GM19193 (cell line): Measurements from ENCODE around the gene TAF11L4.
"Not testable (repeated sequence)": the region's sequence is repeated elsewhere in the genome, so short reads cannot be mapped to it uniquely, and the experiment has no call there.

Experiments used
- POLR2A ChIP-seq: IDR thresholded peaks from 4 replicates; pipeline ENCODE4 v1.6.1; 2011; ENCODE audit not compliant: insufficient read depth, insufficient read length; ENCODE audit errors: extremely low read depth

Gene TAF11L4

DNA sequence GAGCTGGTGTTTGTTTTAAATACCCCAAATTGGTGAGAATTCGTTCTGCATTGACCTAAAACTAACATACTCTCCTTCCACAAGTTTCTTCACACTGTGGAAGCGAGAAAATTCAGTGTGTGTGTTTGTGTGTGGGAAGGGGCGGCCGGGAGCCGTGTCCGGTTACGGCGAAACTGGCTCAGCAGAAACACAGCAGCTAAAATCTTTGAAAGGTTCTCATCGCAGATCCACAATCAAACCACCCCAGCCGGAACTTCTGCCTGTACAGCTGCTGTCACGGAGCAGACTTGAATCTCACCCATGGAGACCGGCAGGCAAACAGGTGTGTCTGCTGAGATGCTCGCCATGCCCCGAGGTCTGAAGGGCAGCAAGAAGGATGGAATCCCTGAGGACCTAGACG is at the start of gene TAF11L4:
Gene TAF11L4, plus strand, starts transcription at position 301 of the 400 bp plus-strand sequence.
- not testable (repeated sequence) for TF ChIP-seq POLR2A

DNA sequence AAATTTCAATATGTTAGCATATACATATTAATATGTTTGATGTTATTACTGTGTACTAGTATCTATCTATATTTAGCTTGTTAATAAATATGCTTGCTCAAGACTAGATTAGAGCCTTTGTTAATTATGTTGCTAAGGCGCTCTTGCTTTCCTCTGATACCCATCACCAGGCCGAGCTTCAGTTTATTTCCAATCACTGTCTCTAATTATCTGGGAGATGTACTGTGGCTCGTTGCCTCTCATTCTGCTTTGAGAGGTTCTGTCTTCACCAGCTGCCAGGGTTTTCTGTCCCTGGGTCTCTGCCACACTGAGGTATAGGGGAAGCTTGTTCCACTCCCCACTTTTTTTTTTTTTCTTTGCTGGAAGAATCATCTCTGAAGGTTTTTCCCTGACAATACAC is 44.6 kb upstream of the TAF11L4 start:
- TF ChIP-seq POLR2A: no peak

DNA sequence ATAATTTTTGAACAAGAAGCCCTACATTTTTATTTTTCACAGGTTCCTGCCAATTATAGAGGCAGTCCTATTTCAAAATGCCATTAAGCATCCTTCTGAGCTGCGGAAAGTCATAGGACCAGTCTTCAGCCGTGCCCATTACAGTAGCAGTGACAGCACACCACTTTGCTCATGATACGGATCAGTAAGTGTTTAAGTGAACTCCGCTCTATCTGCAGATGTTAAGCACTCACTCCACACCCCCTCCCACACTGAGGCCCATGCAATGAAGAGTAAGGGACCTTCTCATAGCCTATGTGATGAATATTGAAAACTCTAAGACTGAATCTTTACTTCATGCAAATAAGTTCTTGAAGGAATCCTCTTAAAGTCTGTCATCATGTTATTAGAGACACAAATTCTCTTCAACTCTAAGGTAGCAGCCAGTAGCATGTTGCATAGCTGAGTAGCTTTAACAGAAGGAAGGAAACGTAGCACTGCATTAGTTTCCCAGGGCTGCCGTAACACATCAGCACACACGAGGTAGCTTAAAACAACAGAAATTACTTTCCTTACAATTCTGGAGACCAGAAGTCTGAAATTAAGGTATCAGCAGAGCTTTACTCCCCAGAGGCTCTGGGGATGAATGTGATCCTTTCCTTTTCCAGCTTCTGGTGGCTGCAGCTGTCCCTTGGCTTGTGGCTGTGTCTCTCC is 43.9 kb upstream of the TAF11L4 start:
- TF ChIP-seq POLR2A: no peak

DNA sequence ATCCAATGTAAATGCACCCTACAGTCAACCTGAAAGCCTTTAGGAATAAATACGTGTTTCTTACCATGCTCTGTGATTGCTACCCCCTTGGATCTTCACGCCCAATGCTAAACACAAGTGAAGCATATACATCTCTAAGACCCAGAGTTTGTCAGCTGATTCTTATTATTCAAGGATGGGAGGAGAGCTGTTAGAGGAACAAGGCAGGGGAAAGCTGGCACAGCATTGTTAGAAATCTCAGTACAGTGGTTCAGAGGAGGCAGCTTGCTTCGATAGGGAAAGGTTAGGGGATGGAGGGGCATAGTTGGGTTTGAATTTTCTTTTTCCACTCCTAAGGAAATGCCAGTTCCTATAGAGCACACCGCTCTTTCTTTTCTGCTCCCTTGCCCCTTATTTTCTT is 40.2 kb upstream of the TAF11L4 start:
- TF ChIP-seq POLR2A: no peak

DNA sequence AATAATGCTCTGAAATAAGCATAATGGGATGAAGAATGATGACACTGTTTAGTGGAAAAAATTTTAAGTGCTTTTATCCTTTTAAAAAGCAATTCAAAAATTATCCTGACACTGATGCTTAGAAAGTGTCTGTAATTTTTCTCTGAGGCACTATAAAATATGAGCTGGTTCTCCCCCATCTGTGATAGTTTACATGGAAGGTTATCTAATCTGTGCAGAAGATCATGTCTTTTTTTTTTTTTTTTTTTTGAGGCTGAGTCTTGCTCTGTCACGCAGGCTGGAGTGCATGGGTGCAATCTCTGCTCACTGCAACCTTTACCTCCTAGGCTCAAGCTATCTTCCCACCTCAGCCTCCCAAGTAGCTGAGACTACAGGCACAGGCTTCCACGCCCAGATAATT is 38.8 kb upstream of the TAF11L4 start:
- TF ChIP-seq POLR2A: no peak

DNA sequence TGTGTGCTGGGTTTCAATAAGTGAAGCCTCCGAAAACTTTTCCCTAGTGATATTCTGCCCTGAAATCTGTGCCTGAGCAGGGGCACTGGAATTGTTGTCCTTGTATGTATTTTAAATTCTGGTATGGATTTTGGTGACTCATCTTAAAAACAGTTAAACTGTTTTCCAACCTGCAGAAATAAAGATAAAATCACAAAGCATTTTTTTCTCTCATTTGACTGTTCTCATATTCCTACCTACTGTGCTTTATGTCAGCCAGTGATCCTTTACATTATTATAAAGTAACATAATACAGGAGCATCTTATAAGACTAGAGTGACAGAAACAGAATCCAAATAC is 34.5 kb upstream of the TAF11L4 start:
- TF ChIP-seq POLR2A: no peak

DNA sequence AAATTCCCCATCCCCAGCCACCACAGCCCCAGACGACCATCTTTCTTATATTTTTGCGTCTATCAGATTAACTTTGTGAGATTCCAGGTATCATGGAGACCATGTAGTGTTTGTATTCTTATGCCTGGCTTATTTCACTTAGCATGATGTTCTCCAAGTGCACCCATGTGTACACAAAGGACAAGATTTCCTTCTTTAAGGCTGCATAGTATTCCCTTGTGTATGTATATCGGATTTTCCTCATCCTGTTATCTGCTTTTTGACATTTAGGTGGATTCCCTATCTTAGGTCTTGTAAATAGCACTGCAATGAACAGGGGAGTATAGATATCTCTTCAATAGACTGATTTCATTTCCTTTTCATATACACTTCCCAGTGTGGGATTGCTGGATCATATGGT is 28.8 kb upstream of the TAF11L4 start:
- TF ChIP-seq POLR2A: no peak

DNA sequence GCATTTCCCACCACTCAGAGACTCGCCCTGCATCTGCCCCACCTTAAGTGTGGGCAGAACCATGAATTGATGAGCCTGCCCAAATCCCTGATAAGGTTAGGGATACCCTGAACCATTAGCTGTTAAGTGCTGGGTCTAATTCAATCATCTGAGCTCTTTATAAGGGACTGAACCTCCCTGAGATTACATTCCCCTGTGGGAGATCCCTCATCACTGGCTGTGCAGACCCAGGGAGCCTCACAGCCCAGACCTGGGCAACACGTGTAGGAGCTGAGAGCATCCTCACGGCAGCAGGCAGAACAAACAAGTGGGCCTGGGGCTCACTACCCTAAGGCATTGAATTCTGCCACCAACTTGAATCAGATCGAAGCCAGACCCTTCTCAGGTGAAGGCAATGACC is 24.2 kb upstream of the TAF11L4 start:
- no peak for TF ChIP-seq POLR2A

DNA sequence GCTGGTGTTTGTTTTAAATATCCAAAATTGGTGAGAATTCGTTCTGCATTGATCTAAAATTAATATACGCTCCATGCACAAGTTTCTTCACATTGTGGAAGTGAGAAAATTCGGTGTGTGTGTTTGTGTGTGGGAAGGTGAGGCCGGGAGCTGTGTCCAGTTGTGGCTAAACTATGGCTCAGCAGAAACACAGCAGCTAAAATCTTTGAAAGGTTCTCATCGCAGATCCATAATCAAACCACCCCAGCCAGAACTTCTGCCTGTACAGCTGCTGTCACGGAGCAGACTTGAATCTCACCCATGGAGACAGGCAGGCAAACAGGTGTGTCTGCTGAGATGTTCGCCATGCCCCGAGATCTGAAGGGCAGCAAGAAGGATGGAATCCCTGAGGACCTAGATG is 23.7 kb upstream of the TAF11L4 start, which contains the start of gene TAF11L2:
Gene TAF11L2, plus strand, starts transcription at position 301 of the 400 bp plus-strand sequence.
- TF ChIP-seq POLR2A: not testable (repeated sequence)

DNA sequence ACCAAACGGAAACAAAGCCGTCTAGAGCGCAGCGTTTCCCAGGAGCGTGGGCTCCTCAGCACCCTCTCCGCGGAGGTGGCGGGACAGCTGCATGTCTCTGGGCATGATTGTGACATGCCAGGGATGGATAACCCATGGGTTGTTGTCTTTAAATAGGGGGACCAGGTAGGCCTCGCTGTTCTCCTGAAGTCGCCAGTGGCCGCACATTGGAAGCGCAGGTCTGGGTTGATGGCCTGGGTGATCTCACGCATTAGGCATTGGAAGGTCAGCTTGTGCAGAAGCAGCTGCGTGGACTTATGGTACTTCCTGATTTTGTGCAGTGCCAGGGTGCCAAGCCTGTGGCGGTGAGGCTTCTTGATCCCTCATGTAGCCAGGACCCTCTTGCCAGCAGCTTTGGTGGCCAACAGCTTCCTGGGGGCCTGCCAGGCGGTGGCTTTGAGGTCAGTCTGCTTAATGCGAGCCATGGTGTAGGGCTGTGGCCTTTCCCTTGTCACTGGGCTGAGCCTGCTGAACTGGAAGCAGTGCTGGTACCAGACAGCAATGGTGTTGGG is 9.8 kb upstream of the TAF11L4 start:
- TF ChIP-seq POLR2A: no peak

DNA sequence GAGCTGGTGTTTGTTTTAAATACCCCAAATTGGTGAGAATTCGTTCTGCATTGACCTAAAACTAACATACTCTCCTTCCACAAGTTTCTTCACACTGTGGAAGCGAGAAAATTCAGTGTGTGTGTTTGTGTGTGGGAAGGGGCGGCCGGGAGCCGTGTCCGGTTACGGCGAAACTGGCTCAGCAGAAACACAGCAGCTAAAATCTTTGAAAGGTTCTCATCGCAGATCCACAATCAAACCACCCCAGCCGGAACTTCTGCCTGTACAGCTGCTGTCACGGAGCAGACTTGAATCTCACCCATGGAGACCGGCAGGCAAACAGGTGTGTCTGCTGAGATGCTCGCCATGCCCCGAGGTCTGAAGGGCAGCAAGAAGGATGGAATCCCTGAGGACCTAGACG is 3.5 kb upstream of the TAF11L4 start, which contains the start of gene TAF11L3:
Gene TAF11L3, plus strand, starts transcription at position 301 of the 400 bp plus-strand sequence.
- TF ChIP-seq POLR2A: not testable (repeated sequence)

DNA sequence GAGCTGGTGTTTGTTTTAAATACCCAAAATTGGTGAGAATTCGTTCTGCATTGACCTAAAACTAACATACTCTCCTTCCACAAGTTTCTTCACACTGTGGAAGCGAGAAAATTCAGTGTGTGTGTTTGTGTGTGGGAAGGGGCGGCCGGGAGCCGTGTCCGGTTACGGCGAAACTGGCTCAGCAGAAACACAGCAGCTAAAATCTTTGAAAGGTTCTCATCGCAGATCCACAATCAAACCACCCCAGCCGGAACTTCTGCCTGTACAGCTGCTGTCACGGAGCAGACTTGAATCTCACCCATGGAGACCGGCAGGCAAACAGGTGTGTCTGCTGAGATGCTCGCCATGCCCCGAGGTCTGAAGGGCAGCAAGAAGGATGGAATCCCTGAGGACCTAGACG is 3.3 kb downstream of the TAF11L4 start, which contains the start of gene TAF11L5:
Gene TAF11L5, plus strand, starts transcription at position 301 of the 400 bp plus-strand sequence.
- TF ChIP-seq POLR2A: not testable (repeated sequence)

DNA sequence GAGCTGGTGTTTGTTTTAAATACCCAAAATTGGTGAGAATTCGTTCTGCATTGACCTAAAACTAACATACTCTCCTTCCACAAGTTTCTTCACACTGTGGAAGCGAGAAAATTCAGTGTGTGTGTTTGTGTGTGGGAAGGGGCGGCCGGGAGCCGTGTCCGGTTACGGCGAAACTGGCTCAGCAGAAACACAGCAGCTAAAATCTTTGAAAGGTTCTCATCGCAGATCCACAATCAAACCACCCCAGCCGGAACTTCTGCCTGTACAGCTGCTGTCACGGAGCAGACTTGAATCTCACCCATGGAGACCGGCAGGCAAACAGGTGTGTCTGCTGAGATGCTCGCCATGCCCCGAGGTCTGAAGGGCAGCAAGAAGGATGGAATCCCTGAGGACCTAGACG is 6.8 kb downstream of the TAF11L4 start, which contains the start of gene TAF11L6:
Gene TAF11L6, plus strand, starts transcription at position 301 of the 400 bp plus-strand sequence.
- not testable (repeated sequence) for TF ChIP-seq POLR2A
